Endothelial cell of umbilical vein (primary cell): ENCODE results near the gene LMF2.

Source experiments
- CTCF ChIP-seq, 2 donors: IDR thresholded peaks; 1 replicate in 1 of 2; 2 replicates in 1 of 2; pipeline ENCODE4 v1.5.1; 2011; ENCODE audit warnings: low read length in 2 of 2, mild to moderate bottlenecking in 2 of 2, moderate library complexity in 2 of 2, control low read depth in 1 of 2, inconsistent platforms in 1 of 2, low read depth in 1 of 2; ENCODE audit not compliant: insufficient read depth in 1 of 2; ENCODE audit errors: extremely low read depth in 1 of 2
- EZH2 ChIP-seq: IDR thresholded peaks from 2 replicates; pipeline ENCODE4 v1.6.1; 2012; ENCODE audit warnings: borderline replicate concordance, low read depth, mild to moderate bottlenecking, moderate library complexity, low read length, inconsistent platforms; ENCODE audit not compliant: severe bottlenecking
- MYC ChIP-seq: IDR thresholded peaks from one replicate; pipeline ENCODE4 v1.6.1; 2011; ENCODE audit warnings: mild to moderate bottlenecking, low read depth, low read length
- POLR2A ChIP-seq: IDR thresholded peaks from 2 replicates; pipeline ENCODE4 v1.6.1; 2012; ENCODE audit warnings: low read depth, mild to moderate bottlenecking, control low read depth, low read length
- POLR2AphosphoS5 ChIP-seq: IDR thresholded peaks from 2 replicates; pipeline ENCODE4 v1.6.1; 2012; ENCODE audit warnings: low read depth, mild to moderate bottlenecking, control low read depth, low read length, moderate library complexity; ENCODE audit not compliant: insufficient read depth
- TF ChIP-seq, protein P1 (sequence below): IDR thresholded peaks from 2 replicates; pipeline ENCODE4 v1.6.1; 2011; ENCODE audit not compliant: insufficient read depth, insufficient read length

DNA sequence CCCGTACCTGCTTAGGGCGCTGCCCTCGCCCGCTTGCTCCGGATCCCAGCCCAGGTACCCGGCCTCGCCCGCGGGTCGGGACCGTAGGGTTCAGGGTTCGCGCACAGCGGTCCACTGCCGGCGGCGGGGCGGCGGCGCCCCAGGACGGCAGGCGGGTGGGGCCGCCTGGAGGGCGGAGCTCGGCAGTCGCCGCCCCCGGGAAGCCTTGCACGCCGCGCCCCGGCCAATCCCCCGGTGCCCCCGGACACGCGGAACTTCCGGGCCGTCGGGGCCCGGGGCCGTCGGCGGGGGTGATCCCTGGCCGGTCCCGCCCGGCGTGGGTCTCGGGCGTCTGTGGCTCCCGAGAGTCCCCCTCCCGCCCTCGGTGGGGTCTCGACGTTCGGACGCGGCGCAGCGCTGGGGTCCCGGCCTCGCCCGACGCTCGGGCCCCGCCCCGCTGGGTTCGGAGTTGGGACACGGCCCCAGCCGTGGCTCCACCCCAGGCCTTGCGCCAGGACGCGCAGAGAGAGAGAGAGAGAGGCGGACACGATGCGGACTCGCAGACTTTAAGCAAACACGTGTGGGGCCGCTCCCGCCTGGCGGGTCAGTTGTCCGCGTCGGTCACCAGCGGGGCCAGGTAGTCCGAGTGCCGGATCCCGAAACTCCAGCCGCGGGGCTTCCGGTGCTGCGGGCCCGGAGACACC, 22.5 kb upstream of the LMF2 start, which contains the start of gene TYMP:
- TF ChIP-seq CTCF (IDR thresholded peaks at IDR 0.05; ENCODE audit: extremely low read depth in 1 of 2, insufficient read depth in 1 of 2, low read depth in 1 of 2, low read length in 2 of 2) = no peak
- TF ChIP-seq POLR2A = no peak
- TF ChIP-seq POLR2AphosphoS5 = no peak
- no peak for TF ChIP-seq MYC
- TF ChIP-seq, protein P1, sequence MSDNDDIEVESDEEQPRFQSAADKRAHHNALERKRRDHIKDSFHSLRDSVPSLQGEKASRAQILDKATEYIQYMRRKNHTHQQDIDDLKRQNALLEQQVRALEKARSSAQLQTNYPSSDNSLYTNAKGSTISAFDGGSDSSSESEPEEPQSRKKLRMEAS = no peak
- TF ChIP-seq EZH2 = no peak
